ENCODE data around the gene DTD2. TPM values are rescaled to one million over a fixed set of nuclear protein-coding genes. Genes with fewer than 3 reads are reported as not detected.

The DTD2 gene
- total and polyA plus RNA-seq, 2 of the 8 experiments (the other 6 are each of a cell fraction or from before 2014, with no cell fraction given): 12.0 to 19.5 TPM

DNA sequence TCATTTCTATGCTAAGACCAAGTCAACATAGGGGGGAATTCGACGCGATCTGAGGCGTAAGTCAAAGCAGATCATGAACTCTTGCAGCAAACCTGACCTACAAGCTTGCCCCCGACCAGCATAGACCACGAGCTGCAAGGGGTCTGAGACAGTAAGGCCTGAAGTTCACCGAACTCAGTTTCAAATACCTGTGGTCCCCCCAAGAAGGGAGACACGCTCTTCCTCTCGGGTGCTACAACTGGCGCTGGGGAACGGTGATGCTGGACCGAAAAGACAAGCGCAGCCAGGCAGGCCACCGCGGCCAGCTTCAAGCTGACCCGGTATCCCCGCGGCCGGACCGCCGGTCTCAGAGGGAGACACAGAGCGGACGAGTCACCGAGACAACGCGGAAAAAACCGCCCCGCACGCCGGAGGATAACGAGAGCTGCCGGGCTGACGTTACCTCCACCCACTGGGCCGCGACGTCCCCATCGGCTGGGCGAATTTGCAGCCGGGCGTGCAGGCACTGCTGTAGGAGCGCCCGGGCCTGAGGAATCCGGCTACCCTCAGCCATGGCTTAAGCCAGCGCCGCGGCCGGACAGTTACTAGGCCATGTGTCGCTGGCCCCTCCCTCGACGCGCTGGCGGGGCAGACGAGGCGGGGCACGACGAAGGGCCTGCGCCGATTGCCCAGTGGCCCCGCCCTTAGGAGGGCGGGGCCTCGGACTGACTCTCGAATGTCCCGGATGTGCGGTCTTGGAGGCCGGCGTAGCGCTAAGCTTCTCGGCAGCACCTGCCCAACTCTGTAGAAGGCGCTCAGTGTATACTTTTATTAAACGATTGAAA is at the start of gene DTD2 (continued):
- TF ChIP-seq HDAC2 (IDR thresholded peaks at IDR 0.05; ENCODE audit: borderline replicate concordance in 1 of 2, low read depth in 2 of 2, low read length in 2 of 2) (0 out of 4 replicates have a peak, but pooled peaks of 1 of the 2 experiments have one; percentile 41), RNF2 (IDR thresholded peaks at IDR 0.05; ENCODE audit: borderline replicate concordance, low read depth, low read length, missing control alignments, poor library complexity, severe bottlenecking) (no peak), SP4 (IDR thresholded peaks at IDR 0.05; ENCODE audit: low read length) (no peak), KDM1A (IDR thresholded peaks at IDR 0.05; ENCODE audit: borderline replicate concordance, low read length) (no peak), CBX5 (IDR thresholded peaks at IDR 0.05; ENCODE audit: low read depth, low read length) (no peak), CEBPB (IDR thresholded peaks at IDR 0.05; ENCODE audit: low read depth, low read length) (no peak), BCL11A (IDR thresholded peaks at IDR 0.05; ENCODE audit: low read depth in 2 of 2, low read length in 2 of 2) (no peak), GTF2F1 (IDR thresholded peaks at IDR 0.05; ENCODE audit: borderline replicate concordance, low read depth, low read length) (no peak), SIX5 (IDR thresholded peaks at IDR 0.05; ENCODE audit: low read depth, low read length) (no peak), PHF8 (conservative IDR thresholded peaks at IDR 0.05; ENCODE audit: low read depth, low read length) (peak; percentile 82), KDM5A (IDR thresholded peaks at IDR 0.05; ENCODE audit: low read length) (no peak), BRCA1 (IDR thresholded peaks at IDR 0.05; ENCODE audit: low read depth, low read length) (no peak), TBP (IDR thresholded peaks at IDR 0.05; ENCODE audit: low read depth, low read length) (peak; percentile 77), EP300 (IDR thresholded peaks at IDR 0.05; ENCODE audit: borderline replicate concordance in 1 of 2, low read depth in 2 of 2, low read length in 2 of 2) (no peak), EGR1 (IDR thresholded peaks at IDR 0.05; ENCODE audit: borderline replicate concordance, low read depth, low read length) (no peak), CBX8 (IDR thresholded peaks at IDR 0.05; ENCODE audit: borderline replicate concordance, low read depth, low read length) (no peak), RXRA (IDR thresholded peaks at IDR 0.05; ENCODE audit: insufficient read depth, low read depth, low read length) (no peak)
- TF ChIP-seq, protein P1, sequence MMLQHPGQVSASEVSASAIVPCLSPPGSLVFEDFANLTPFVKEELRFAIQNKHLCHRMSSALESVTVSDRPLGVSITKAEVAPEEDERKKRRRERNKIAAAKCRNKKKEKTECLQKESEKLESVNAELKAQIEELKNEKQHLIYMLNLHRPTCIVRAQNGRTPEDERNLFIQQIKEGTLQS (IDR thresholded peaks at IDR 0.05; ENCODE audit: insufficient read depth, low read depth, low read length): no peak
- TF ChIP-seq, protein P2, sequence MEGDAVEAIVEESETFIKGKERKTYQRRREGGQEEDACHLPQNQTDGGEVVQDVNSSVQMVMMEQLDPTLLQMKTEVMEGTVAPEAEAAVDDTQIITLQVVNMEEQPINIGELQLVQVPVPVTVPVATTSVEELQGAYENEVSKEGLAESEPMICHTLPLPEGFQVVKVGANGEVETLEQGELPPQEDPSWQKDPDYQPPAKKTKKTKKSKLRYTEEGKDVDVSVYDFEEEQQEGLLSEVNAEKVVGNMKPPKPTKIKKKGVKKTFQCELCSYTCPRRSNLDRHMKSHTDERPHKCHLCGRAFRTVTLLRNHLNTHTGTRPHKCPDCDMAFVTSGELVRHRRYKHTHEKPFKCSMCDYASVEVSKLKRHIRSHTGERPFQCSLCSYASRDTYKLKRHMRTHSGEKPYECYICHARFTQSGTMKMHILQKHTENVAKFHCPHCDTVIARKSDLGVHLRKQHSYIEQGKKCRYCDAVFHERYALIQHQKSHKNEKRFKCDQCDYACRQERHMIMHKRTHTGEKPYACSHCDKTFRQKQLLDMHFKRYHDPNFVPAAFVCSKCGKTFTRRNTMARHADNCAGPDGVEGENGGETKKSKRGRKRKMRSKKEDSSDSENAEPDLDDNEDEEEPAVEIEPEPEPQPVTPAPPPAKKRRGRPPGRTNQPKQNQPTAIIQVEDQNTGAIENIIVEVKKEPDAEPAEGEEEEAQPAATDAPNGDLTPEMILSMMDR (IDR thresholded peaks at IDR 0.05; ENCODE audit: control extremely low read depth in 1 of 3, insufficient read depth in 1 of 3, low read depth in 1 of 3, low read length in 3 of 3): no peak
- TF ChIP-seq, protein P3, sequence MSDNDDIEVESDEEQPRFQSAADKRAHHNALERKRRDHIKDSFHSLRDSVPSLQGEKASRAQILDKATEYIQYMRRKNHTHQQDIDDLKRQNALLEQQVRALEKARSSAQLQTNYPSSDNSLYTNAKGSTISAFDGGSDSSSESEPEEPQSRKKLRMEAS (IDR thresholded peaks at IDR 0.05): peak; percentile 88
